Inferior parietal cortex (tissue), 1 donor: ENCODE measurements around the gene NOL4L.

Source experiments
- DNase-seq: peaks from one replicate; pipeline ENCODE4 v3.0.0-alpha.2; 2016; ENCODE audit errors: extremely low spot score

NOL4L gene

GRCh38 chr20:32560989-32561830 is 23.9 kb downstream of the NOL4L start:
- no peak for DNase-seq

DNA sequence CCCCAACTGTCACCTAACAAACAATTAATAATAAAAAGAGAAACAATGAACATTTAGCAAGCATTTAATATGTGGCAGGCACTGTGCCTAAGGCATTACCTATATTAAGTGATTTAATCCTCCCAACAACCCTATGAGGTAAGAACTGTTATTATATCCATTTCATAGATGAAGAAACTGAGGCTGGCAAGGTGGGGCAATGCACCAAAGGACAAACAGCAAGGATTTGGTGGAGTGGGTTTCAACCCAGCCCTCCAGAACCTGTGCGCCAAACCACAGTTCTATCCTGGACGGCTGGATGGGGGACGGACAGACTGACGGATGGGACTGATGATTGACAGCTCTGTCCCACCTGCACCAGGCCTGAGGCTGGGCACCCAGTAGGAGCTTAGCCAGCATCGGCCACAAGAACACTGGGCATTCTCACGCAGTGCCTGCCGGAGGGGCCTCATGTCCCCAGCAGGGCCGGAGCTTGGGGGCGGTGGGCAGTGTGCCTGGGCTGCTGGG is 24.6 kb downstream of the NOL4L start:
- DNase-seq, result no peak

GRCh38 chr20:32559753-32560380 is 25.3 kb downstream of the NOL4L start:
- DNase-seq, result no peak

DNA sequence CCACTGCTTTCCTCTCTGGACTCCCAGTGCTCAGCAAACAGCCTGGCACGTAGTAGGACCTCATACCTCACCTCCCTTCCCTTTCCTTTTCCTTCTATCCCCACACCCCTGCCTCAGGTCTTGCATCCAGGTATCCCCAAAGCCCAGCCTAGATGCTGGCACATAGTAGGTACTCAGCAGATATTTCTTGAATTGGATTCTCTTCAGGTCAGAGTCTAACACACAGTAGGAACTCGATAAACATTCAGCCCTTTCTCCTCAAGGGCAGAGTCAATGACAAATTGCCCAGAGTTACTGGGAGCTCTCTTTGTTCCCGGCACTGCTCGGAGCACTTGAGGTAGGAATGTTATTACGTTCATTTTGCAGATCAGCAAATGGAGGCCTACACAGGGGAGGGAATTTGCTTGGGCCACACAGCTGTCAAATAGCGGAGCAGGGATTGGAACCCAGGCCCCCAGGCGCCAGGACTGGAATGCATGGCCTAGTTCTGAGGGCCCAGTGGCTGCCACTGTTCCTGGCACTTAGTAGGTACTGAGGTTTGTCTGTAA is 25.9 kb downstream of the NOL4L start:
- no peak for DNase-seq

- no peak for DNase-seq
These were observed 26.6 kb downstream of the NOL4L start for GRCh38 chr20:32558526-32558925.

DNA sequence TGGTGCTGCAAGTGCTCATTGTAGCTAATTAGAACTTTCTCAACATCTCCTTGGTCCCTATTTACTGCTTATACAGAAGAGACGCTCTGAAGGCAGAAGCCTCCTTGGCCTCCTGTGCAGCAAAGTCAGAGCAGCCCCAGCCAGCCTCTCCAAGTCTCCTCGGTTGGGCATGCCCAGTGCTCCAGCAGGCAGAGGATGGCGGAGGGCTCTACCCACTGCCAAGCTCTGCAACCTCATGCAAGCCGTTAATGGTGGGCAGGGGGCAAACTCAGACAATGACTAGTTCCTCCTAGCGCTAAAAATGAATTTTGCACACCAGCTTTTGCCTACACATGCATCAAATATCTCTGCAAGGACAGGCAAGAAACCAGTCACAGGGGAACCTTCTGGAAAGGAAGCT is 27.8 kb downstream of the NOL4L start:
- DNase-seq, result no peak

DNA sequence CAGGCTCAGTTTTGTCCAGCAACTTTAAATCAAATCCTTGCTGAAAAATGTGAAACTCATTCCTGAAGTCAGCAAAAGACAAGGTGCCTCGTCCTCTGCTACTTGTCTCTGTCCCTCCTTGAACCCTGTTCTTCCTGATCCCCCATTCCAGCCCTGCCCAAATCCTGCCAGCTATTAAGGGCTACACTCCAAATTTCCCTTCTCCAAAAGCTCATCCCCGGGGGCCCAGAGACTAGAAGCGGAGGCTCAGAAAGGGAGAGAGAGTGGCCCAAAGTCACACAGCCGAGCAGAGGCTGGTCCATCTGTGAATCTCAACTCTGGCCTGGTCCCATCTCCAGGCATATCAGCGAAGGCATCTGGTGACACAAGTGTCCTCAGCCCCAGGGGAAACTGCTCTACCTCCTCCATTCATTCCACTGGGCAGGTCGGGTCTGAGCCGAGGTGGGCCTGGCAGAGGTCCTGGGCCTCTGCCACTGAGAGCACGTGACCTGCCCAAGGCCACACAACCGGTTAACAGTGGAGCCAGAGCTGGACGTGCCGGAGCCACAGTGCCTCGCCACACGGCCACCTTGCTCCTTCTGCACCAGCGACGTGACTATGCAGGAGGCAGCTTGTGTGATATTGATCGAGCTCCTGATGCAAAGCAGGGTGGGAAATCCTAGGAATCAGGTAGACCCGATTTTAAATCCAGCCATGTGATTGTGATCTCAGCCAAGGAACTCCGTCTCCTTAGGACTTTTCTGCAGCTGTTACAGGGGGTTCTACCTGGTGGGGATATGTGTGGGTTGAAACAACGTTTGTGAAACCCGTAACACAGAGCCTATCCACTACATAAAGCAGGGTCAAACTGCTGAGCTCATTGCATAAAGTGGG is 28.6 kb downstream of the NOL4L start:
- DNase-seq, result no peak

- no peak for DNase-seq
These were observed 29.5 kb downstream of the NOL4L start for GRCh38 chr20:32555584-32555983.

- no peak for DNase-seq
These were observed 30.2 kb downstream of the NOL4L start for GRCh38 chr20:32554965-32555289.

DNA sequence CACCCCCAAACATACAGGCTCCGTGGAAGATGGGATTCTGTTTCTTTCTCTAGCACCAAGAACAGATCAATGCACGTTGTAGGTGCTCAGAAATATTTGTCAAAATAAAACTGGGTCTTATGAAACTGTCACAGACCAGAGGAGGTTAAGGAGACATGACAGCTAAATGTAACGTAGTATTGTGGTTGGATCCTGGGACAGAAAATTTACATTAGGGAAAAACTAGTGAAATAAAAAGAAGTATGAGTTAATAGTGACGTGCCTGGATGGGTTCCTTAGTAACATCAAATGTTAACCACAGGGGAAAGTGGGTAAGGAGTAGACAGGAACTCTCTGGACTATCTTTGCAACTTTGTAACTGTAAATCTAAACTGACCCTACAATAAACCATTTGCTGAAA is 31.5 kb downstream of the NOL4L start:
- no peak for DNase-seq

DNA sequence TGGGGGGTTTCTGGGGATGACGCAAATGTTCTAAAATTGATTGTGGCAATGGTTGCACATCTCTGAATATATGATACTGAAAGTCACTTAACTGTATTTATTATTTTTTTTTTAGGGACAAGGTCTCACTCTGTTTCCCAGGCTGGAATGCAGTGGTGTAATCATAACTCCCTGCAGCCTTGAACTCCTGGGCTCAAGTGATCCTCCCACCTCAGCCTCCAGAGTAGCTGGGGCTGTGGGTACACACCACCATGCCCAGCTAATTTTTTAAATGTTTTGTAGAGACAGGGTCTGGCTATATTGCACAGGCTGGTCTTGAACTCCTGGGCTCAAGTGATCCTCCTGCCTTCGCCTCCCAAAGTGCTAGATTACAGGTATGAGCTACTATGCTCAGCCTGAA is 33.4 kb downstream of the NOL4L start:
- no peak for DNase-seq

DNA sequence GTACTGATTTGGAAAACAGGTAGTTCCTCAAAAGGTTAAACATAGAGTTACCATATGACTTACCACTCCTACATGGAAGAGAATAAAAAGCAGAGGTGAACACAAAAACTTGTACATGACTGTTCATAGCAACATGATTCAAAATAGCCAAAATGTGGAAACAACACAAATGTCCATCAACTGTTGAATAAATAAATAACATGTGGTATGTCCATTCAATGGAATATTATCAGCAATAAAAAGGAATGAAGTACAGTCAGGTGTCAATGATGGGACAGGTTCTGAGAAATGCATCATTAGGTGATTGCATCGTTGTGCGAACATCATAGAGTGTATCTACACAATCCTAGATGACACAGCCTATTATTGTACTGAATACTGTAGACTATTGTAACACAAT is 35.3 kb downstream of the NOL4L start:
- no peak for DNase-seq

DNA sequence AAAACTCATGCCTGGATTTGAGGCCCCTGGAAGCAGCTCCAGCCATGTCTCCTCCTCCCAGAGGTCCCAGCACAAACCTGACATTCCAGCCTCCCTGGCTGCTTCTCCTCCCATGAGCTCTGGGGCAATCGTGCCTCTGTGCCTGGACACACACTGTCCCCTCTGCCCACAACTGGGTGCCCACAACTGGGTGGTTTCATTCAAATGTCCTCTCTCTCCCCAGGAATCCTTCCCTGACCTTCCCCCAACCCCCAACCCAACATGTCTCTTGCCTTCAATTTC is 37.4 kb downstream of the NOL4L start:
- no peak for DNase-seq

DNA sequence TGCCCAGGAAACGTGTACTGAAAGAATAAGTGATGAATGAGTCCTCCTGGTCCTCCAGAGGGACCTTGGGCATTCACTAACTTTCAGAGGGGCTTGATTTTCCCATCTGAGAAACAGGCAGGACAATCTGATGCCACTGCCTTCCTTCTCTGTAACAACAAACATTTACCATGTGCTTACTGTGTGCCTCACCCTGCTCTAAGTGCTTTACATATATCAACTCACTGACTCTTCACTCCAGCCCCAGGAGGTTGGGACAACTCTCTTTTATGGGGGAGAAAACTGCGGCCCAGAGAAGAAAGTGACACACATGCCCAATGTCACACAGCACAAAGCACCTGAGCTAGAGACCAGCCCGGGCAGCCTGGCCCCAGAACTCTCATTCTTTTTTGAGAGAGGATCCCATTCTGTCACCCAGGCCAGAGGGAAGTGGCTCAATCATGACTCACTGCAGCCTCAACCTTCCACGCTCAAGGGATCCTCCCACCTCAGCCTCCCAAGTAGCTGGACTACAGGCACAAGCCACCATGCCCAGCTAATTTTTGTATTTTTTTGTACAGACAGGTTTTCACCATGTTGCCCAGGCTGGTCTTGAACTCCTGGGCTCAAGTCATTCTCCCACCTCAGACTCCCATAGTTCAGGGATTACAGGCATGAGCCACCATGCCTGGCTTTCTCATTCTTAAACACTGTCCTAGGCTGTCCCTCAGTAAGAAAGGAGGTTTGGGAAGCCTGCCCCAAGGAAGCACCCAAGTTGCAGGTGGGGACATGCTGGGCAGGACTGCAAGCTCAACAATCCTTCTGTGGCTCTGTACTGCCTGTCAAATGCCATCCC is 38.0 kb downstream of the NOL4L start:
- no peak for DNase-seq

GRCh38 chr20:32544893-32545840 is 40.0 kb downstream of the NOL4L start:
- no peak for DNase-seq

DNA sequence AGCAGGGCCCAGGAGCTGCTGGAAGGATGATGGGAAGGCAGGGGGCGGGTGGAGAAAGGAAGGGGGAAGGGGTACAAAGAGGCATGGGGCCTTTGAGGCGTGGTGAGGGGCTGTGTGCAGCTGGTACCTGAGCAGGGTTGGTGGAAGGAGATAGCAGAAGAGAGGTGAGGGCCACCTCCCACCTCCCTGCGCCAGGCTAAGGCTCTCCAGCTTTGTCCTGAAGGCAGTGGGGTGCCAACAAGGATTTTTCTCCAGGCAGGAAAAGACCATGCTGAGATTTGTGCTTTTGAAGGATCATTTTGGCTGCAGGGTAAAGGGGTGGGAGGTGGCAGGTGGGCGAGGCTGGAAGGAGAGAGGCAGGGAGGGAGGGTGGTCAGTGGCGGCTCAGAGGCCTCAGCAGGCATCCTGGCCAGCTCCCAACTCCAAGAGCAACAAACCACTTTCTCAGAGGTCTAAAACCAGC is 40.8 kb downstream of the NOL4L start:
- no peak for DNase-seq

DNA sequence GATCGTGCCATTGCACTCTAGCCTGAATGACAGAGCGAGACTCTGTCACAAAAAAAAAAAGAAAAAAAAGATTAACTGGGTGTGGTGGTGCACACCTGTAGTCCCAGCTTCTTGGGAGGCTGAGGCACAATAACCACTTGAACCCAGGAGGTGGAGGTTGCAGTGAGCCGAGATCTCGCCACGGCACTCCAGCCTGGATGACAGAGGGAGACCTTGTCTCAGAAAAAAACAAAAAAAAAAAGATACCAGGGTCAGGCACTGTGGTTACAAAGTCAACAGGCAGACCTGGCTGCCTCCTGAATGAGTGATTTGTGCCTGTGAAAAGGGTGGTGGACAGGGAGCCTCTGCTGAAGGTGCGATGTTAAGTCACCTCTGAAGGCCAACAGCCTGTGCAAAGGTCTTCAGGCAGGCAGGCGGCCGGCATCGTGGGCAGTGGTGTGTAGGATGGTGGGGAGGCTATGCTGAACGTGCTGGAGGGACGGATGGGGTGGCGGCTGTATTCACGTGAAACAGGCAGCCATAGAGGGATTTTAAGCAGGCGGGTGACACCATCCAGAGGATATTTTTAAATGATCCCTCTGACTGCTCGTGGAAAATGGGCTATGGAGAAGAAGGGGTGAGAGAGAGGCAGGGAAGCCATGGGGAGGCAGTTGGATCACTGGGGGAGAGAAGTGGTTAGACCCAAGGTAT is 41.4 kb downstream of the NOL4L start:
- no peak for DNase-seq

GRCh38 chr20:32542259-32542615 is 42.9 kb downstream of the NOL4L start:
- no peak for DNase-seq
